Pancreas (tissue), 10 donors: ENCODE measurements around the gene DCTN4. TPM values are rescaled to one million over a fixed set of nuclear protein-coding genes. Genes with fewer than 3 reads are reported as not detected.

Source experiments
- ATAC-seq, 4 donors: fragments of 200-7000 bp; cut with Tn5 transposase; one replicate each; pipeline versions ENCODE4 v1.8.0 to v1.9.1; 2020; ENCODE audit warnings: mild to moderate bottlenecking in 4 of 4, moderate library complexity in 4 of 4
- DNase-seq, 6 donors: peaks; one replicate each; pipeline ENCODE4 v3.0.0-alpha.2; 2020
- FAIRE-seq: peaks from 2 replicates; lab custom pipeline; 2012; peaks lifted over from hg19 to GRCh38; lab: Jason Lieb, UNC
- H3K27ac ChIP-seq, 4 donors: fragments of 200-600 bp; sonication (generic); 1 replicate in 3 of 4; 2 replicates in 1 of 4; pipeline versions ENCODE4 v1.5.0 to v1.8.0; 2020
- H3K27me3 ChIP-seq, 4 donors: fragments of 200-600 bp; one replicate each; pipeline ENCODE4 v1.8.0; 2021
- H3K36me3 ChIP-seq, 3 donors: fragments of 200-600 bp; sonication (generic) in 1 of 3; one replicate each; pipeline versions ENCODE4 v1.5.0 to v1.8.0; 2020 to 2021
- H3K4me1 ChIP-seq, 3 donors: fragments of 200-600 bp; one replicate each; pipeline ENCODE4 v1.8.0; 2021
- H3K4me3 ChIP-seq, 4 donors: fragments of 200-600 bp; sonication (generic) in 2 of 4; one replicate each; pipeline versions ENCODE4 v1.5.0 to v1.8.0; 2020 to 2021
- H3K9me3 ChIP-seq, 4 donors: fragments of 200-600 bp; one replicate each; pipeline ENCODE4 v1.8.0; 2021
- whole genome bisulfite sequencing, 2 donors: extraction: QIAGEN DNeasy Blood & Tissue Kit; methylation state at CpG; one replicate each; pipeline ENCODE4 v1.1.7; 2013; 5-methylcytosine and 5-hydroxymethylcytosine counted together
- intact Hi-C, 3 donors: fragments of 100-400 bp; cut with DNase I; formaldehyde crosslinking; loops; one replicate each; pipeline versions ENCODE4 v1.11.1 to v1.14.2; 2022
- polyA plus RNA-seq, 2 donors: library from polyadenylated mRNA; stranded (reverse); fragments of 200-250 nt; gene quantifications; one replicate each; pipeline ENCODE4 v1.2.3, GENCODE V29; 2013
- total RNA-seq, 6 donors: library from RNA; stranded (reverse); fragmentation: NEBNext Ultra II Directional in 4 of 6; extraction: Animal tissue kit (Norgen Biotek cat#: 25700) in 4 of 6; gene quantifications; one replicate each; pipeline versions ENCODE4 v1.2.1 to v1.2.4, GENCODE V29; 2021 to 2023
- TF ChIP-seq, protein P1 (sequence below), 4 donors: fragments of 200-600 bp; sonication (generic) in 3 of 4; IDR thresholded peaks; one replicate each; pipeline versions ENCODE4 v1.5.0 to v1.8.0; 2021; ENCODE audit warnings: antibody characterized with exemption in 4 of 4
- donor health status: healthy with polysubstance abuse.
- donor health status: DM: no; HTN: no; CAD: no; lungs with moderate emphysema.
- donor health status: DM: no; HTN: no; CAD: no.
- donor health status: control.
- donor health status: control.
- donor health status: Bipolar disorder and iron deficiency.
- donor health status: DM: yes; HTN: yes; CAD: no.
- donor health status: DM: no; HTN: no; CAD: no.
- donor health status: DM: no; HTN: no; CAD: no.
- donor health status: DM: yes; HTN: yes; CAD: no.

Gene DCTN4
- total and polyA plus RNA-seq, 8 donors, result 13.8 to 61.1 (median 45.1) TPM

DNA sequence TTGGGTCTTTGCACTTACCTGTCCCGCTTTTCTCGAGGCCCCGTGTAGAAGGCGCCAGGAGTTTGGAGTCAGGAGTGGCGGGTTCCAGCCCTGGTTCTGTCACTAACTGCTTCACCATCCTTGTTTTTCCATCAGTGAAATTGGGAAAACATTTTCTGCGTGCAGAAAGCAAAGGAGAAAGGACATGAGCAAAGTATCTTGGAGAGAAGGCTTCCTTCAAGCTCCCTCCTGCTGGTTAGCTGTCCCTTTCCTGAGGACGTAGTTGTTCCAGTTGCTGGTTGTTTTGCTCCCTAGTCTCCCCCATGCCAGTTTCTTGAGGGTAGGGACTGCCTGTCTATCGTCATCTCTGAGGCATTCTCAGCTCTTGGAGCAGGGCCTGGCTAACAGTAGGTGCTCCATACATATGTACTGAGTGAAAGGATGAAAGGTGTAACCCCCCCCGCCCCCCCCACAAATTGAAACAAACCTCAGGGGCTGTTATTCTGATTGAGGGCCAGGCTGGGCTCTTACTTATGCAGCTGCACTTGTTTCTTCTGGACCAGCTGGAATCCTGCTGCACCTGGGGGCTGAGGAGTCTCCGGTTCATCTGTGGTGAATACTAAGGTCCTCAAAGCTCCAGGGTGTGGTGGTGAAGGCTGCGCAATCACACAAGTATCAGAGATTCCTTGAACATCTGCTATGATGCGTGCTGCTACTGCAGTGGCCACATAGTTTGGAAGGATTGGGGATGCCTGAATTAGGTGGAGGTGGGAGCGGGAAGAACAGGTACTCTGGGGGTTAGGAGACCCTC is 20.8 kb upstream of the DCTN4 start:
- 22 to 27% methylated on average over 13 of the region's 13 CpGs for WGBS, 2 donors
- FAIRE-seq, result no peak
- H3K4me1 ChIP-seq, result peaks cover 17 to 34% (median 26%) of the 10 kb centered on the region in 3 donors

DNA sequence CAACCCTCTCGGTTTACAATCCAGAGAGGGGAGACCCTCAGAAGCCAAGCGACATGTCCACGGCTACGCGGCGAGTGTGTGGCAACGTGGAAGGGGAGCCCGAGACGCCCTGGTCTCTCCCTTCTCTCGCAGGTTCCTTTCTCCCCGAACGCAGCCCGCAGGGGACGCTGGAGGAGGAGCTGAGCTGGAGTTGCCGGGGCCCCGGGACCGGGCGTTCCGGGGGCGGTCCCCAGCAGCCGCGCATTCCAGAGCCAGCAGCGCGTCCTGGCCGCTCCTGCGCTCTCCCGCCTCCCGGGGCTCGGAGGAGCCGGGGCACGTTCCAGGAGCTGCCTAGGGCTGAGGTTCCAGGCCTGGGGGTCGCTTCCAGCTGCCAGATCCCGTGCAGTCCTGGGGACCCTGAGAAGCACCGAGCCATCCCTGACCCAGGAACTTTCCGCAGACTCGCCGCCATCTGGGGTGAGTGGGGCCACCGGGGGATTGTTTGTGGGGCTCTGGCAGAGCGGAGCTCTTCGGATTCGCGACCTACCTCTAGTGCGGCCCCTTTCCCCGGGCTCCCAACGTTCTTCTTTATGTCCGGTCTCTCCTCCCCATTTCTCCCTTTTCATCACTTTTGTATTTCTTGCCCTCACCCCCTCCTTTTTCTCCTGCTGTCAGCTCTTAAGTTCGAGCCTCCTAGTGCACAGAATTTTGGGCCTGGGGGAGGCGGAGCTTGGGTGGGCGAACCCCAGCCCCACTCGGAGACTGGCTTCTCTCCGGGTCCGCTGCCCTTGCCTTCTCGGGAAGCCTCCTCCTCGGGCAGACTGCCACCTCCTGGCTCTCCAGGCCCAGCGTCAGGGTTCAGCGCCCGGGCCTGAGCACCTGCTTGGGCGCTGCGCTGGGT is 19.9 kb upstream of the DCTN4 start, which contains the start of gene SMIM3:
Gene SMIM3 (plus strand): TSS at position 241 of the 880 bp plus-strand sequence. CDS start 16,684 bp downstream, outside the sequence.
- TF ChIP-seq, protein P1, sequence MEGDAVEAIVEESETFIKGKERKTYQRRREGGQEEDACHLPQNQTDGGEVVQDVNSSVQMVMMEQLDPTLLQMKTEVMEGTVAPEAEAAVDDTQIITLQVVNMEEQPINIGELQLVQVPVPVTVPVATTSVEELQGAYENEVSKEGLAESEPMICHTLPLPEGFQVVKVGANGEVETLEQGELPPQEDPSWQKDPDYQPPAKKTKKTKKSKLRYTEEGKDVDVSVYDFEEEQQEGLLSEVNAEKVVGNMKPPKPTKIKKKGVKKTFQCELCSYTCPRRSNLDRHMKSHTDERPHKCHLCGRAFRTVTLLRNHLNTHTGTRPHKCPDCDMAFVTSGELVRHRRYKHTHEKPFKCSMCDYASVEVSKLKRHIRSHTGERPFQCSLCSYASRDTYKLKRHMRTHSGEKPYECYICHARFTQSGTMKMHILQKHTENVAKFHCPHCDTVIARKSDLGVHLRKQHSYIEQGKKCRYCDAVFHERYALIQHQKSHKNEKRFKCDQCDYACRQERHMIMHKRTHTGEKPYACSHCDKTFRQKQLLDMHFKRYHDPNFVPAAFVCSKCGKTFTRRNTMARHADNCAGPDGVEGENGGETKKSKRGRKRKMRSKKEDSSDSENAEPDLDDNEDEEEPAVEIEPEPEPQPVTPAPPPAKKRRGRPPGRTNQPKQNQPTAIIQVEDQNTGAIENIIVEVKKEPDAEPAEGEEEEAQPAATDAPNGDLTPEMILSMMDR (IDR thresholded peaks at IDR 0.05), result peak in 1 of 4 donors; percentile 20
- DNase-seq, result peak; percentile 74 to 92 (median 85)
- no peaks in the 10 kb centered on the region for H3K9me3 ChIP-seq
- no peaks in the 10 kb centered on the region for H3K36me3 ChIP-seq
- H3K27ac ChIP-seq, result peak within 1 kb of the TSS; percentile 79 to 86 (median 84)
- peaks cover 9 to 27% (median 19%) of the 10 kb centered on the region in 3 donors for H3K4me1 ChIP-seq
- ATAC-seq, result peak; percentile 79 to 87 (median 86)
- H3K4me3 ChIP-seq, result peak within 1 kb of the TSS; percentile 65 to 85 (median 74)
- H3K27me3 ChIP-seq, result no peaks in the 10 kb centered on the region
- intact Hi-C loops, result no loop called here
- 0 to 1% methylated on average over 41 to 59 of the region's 59 CpGs for WGBS, 2 donors
- no peak for FAIRE-seq

More for the DNA sequence above, 20.8 kb upstream of the DCTN4 start:
- DNase-seq, result no peak
- H3K9me3 ChIP-seq, result no peaks in the 10 kb centered on the region
- no peak for ATAC-seq
- no peaks in the 10 kb centered on the region for H3K36me3 ChIP-seq
- TF ChIP-seq, protein P1 (IDR thresholded peaks at IDR 0.05), result no peak
- peak overlapping the region; percentile 65 to 85 (median 74) for H3K4me3 ChIP-seq
- H3K27me3 ChIP-seq, result no peaks in the 10 kb centered on the region
- H3K27ac ChIP-seq, result peak overlapping the region; percentile 79 to 86 (median 84)
- intact Hi-C loops, result no loop called here

GRCh38 chr5:150778088-150778516 is 19.3 kb upstream of the DCTN4 start:
- FAIRE-seq (no peak), DNase-seq (peak in 3 of 6 donors; percentile 54 to 69 (median 68)), ATAC-seq (peak; percentile 57 to 71 (median 64))
- intact Hi-C loops, result no loop called here
- 3 to 5% methylated on average over 7 of the region's 7 CpGs for WGBS, 2 donors
- H3K27me3 ChIP-seq, result no peaks in the 10 kb centered on the region
- H3K4me1 ChIP-seq, result peaks cover 7 to 24% (median 17%) of the 10 kb centered on the region in 3 donors
- H3K36me3 ChIP-seq, result no peaks in the 10 kb centered on the region
- H3K9me3 ChIP-seq, result no peaks in the 10 kb centered on the region
- H3K4me3 ChIP-seq, result peak overlapping the region; percentile 65 to 85 (median 74)
- H3K27ac ChIP-seq, result peak overlapping the region; percentile 79 to 86 (median 84)
- TF ChIP-seq, protein P1 (IDR thresholded peaks at IDR 0.05), result no peak

GRCh38 chr5:150777685-150778084 is 18.9 kb upstream of the DCTN4 start:
- DNase-seq (no peak), FAIRE-seq (no peak), ATAC-seq (peak in 2 of 4 donors; percentile 0 to 1)
- H3K27me3 ChIP-seq, result no peaks in the 10 kb centered on the region
- peaks cover 3 to 20% (median 13%) of the 10 kb centered on the region in 3 donors for H3K4me1 ChIP-seq
- WGBS, 2 donors, result 29 to 49% methylated on average over 3 of the region's 3 CpGs
- intact Hi-C loops, result no loop called here
- TF ChIP-seq, protein P1 (IDR thresholded peaks at IDR 0.05), result no peak
- no peaks in the 10 kb centered on the region for H3K9me3 ChIP-seq
- no peaks in the 10 kb centered on the region for H3K36me3 ChIP-seq
- peak overlapping the region; percentile 79 to 86 (median 84) for H3K27ac ChIP-seq
- peak overlapping the region in 3 of 4 donors; percentile 65 to 85 (median 76) for H3K4me3 ChIP-seq
